CD4-positive, alpha-beta T cell treated with Interleukin-15 for 4 hours (primary cell): ENCODE data around the gene RFWD3.
"Not testable (repeated sequence)": the region's sequence is repeated elsewhere in the genome, so short reads cannot be mapped to it uniquely, and the experiment has no call there.

Experiments
- DNase-seq: peaks from one replicate; pipeline ENCODE4 v3.0.0-alpha.2; 2020; ENCODE audit warnings: low spot score

Gene RFWD3, protein sequence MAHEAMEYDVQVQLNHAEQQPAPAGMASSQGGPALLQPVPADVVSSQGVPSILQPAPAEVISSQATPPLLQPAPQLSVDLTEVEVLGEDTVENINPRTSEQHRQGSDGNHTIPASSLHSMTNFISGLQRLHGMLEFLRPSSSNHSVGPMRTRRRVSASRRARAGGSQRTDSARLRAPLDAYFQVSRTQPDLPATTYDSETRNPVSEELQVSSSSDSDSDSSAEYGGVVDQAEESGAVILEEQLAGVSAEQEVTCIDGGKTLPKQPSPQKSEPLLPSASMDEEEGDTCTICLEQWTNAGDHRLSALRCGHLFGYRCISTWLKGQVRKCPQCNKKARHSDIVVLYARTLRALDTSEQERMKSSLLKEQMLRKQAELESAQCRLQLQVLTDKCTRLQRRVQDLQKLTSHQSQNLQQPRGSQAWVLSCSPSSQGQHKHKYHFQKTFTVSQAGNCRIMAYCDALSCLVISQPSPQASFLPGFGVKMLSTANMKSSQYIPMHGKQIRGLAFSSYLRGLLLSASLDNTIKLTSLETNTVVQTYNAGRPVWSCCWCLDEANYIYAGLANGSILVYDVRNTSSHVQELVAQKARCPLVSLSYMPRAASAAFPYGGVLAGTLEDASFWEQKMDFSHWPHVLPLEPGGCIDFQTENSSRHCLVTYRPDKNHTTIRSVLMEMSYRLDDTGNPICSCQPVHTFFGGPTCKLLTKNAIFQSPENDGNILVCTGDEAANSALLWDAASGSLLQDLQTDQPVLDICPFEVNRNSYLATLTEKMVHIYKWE

DNA sequence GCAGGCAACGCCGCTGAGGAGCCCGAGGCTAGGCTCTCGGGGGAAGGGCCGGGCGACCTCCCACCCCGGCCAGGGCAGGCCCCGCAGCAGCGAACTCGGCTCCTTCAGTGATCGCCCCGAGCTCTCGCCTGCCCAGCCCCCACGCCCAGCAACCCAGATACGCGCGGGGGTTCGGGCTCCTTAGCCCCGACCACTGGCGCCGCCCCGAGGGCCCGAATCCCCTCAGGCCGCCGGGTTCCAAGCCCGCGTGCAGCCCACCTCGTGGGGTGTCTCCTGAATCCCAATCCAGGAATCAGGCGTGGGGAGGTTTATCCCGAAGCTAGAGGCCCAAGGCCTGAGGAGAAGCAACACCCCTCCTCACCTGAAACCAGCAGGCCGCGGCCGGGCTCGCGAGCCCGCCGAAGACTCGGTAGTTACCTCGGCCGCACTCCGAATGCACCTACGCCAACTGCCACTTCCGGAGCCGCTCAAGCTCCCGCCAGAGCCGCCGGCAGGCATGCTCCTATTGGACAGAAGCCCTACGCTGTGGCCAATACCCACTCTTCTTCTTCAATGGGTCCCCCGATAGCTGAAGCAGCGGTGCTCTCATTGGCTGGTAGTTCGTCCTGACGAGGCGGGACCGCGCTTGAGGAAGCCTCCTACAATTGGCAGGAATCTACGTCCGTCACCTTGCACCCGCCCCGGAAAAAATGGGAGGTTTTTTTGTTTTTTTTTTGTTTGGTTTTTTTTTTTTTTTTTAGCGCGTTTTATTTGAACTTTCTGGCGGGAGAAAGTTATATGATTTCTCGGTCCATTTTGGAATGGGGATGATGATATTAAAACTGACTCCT is at the start of gene RFWD3:
Gene RFWD3 (minus strand): TSS at position 453 of the 830 bp plus-strand sequence. CDS start 5,428 bp downstream, outside the sequence.
- peak; percentile 98 for DNase-seq

DNA sequence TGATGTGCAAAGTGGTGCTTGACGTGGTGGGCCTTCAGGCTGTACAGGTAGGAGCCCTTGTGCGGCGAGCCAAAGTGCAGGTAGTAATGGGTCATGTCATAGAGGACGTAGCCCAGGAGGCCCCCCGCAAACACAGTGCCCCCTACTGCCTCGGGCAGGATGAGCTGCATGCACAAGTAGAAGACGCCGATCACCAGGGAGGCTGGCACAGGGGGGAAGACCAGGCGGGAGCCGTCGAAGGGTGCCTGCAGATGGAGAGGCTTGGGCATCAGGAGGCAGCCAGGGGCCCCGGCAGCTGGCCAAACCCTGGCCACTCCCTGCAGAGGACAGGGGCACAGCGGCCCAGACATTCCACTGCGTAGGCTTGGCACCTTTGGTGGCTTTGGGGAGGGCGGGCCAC is 49.7 kb upstream of the RFWD3 start:
- no peak for DNase-seq

DNA sequence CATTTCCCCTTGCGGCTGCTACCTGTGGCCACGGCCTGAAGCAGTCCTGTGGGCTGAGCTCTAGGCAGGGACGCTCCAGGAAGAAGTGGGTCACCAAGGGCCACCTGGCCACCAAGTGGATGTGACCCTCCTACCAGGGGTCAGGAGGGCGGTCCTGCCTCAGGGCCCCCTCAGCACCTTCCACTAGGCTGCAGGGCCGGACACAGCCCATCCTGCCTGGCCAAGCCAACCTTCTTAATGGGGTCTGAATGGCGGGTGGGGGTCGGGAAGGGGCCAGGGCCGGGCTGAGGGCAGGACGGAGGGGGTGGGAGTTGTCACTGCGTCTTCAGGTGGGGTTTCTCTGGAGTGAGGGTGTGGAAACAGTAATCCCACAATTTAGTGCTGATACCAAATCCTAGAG is 47.2 kb upstream of the RFWD3 start:
- DNase-seq = no peak

DNA sequence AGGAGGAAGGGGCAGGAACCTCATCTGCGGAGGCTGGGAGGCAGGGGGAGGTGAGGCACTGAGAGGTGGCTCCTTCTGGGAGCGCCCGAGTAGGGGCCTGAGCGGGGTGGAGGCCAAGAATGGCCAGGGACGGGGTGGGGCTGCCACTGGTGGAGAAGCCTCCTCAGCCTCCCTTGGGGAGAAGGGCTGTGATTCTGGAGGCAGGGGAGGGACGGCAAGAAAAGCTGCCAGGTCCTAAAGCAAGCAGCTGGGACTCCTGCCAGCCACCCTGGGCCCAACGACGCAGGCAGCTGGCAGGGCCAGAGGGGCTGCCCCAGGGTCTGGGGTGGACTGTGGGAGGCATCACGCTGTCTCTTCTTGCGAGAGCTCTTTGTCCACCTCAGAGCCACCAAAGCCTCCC is 46.6 kb upstream of the RFWD3 start:
- no peak for DNase-seq

DNA sequence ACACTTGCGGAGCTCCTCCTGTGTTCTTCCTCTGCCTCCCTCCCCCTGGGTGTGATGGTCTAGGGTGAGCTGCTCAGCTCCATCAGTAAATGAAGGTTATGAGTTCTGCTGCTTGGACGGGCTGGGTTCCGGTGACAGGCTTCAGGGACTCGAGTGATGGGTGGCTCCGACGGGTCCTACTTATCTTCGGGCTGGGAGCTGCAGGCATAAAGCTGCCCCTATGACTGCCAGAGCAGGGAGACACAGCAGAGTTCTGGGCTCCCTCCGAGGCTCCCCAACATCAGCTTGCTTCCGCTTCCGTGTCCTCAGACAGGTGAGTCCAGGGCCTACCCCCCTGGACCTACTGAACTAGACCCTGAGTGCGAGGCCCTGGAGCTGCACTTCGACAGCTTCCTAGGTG is 45.3 kb upstream of the RFWD3 start:
- no peak for DNase-seq

DNA sequence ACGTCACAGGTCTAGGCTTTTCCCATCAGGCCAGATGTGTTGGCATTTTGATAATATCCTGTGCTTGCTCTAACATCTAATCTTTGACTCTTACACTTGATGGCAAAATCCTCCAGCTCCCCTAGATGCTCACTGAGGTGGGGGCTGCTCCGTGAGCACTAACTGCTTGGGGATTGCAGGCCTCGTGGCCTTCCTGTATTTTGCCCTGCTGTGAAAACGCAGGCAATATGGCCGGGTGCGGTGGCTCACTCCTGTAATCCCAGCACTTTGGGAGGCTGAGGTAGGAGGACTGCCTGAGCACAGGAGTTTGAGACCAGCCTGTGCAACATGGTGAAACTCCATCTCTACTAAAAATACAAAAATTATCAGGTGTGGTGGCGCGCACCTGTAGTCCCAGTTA is 43.7 kb upstream of the RFWD3 start:
- no peak for DNase-seq

DNA sequence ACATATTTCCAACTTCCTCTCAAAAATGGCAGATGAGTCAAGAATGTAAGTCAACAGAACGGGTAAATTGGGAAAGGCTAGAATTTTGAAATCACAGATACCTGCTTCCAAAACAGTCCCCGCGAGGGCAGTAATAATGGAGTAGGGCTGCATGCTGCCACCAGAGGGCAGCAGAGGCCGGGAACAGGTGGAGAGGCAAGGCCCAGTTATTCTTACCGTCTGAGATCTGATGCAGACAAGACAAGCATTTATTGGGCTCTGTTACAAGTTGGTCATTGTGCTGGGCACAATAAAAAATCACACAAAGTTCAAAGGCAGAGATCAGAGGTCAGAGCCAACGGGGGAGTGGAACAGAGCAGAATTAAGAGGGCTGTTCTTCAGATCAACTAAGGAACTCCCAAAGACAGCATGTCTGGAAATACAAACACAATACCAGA is 42.8 kb upstream of the RFWD3 start:
- peak; percentile 84 for DNase-seq

DNA sequence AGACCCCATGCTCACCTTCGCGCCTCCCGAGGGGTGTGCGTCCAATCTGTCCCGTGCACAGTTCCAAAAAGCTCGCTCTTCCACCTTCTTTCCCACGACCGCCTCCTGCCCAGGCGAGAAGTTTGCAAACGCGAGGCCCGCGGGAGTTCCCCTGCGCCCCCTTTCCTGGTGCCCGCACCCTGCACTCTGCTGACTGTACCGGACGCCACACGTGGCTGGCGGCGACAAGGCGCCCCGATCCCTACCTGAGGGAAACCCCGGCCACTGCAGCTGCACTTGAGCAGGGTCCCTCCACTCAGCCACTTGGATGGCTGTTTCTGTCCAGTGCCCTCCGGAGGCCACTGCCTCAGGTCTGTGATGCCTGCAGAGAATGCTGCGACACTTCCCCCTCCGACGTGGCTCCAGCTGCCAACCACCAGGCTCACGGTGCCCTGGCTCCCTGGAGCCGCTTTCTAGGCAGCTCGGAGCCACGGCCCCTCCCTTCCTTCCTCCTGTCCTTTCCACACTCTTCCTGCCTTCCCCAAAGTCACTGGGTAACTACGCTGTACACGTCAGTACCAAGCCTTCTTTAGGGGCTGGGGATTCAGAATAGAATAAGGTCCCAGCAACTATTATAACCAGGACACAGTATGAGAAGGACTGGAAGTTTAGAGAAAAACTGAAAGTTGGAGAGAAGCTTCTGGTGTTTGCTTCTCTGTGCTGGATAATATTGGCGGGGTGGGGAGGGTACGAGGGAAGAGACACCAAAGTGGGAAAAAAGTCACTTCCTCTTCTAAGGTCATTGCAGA is 34.0 kb upstream of the RFWD3 start, which contains the start of gene MLKL:
Gene MLKL (minus strand): TSS at position 425 of the 788 bp plus-strand sequence. CDS start 5,105 bp downstream, outside the sequence.
- DNase-seq = peak; percentile 53

DNA sequence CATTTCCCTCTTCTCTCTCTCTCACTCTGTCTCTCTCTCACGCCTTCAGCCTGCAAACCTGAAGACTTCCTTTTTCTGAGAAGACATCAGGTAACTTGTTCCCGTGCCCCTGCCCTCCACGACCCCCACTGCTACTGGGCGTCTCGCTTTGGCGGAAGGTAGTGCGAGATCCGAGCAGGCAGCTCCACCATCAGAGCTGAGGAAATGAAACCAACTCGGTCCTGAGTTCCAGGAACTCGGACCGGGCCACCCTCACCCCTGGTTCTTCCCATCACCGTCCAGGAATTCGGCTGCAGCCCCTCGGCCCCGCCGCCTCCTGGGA is 33.4 kb upstream of the RFWD3 start:
- DNase-seq = peak; percentile 26

DNA sequence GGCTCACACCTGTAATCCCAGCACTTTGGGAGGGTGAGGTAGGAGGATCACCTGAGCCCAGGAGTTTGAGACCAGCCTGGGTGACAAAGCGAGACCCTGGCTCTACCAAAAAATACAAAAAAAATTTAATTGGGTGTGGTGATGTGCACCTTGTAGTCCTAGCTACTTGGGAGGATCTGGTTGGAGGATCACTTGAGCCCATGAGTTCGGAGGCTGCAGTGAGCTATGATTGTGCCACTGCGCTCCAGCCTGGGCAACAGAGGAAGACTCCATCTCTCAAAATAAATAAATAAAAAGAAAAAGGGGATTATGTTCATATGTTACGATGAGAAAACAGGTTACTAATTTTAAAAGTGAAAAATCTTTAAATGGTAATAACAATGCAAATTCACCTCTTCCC is 33.0 kb upstream of the RFWD3 start:
- no peak for DNase-seq

DNA sequence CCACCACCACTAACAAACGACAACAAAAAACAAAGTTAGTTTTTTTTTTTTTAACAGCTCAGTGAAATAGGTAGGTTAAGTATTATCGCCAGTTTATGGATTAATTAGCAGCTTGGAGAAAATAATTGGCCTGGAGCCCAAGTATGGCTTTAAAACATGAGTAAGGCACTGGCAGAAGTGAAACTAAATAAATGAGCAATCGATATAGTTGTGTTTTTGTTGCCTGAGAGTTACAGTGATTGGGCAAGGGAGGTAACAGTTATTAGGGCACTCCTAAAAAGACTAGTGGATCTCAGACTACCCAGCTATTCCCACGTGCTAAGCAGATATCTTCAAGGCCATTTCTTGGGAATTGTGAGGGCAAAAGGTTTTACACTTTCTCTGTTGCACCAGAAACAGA is 31.5 kb upstream of the RFWD3 start:
- peak; percentile 13 for DNase-seq

DNA sequence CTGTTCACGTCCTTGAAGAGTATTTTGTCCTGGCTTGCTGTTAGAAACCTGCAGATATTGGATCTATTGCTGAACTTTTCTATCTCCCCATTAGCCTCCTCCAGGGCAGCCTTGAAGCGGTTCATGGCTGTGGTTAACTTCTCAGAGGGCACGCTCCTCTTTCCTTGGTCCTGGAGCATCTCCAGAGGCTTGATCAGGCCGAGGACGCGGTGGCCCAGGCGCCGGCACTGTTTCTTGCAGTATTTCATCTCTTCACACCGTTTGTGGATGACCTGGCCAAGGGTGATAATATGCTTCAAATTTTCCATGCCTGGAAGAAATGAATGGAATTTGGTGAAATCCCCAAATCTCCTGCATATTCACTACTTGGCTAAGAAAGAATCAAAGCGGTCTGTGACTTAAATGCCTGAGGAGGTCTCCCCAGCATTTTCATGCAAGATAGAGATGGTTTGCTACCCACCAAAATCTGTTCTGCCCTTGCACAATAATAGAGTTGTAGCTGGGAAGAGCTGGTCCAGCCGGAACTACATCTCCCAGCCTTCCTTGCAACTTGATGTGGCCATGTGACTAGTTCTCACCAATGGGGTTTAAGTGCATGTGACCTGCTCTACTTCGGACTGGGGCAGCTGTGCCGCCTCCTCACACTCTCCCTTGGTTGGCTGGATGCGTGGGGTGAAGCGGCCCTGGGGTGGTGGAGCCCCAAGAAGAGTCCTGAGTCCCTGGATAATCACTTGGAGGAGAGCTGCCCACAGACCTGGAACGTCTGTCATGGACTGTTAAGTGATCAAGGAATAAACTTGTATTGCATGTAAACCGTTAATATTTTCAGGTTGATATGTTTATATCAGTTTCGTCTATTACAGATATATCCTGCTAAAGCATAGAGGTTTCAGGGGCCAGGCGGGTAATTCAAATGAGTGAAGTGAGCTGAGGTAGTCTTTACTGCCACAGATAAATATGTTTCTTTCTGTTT is 29.1 kb upstream of the RFWD3 start:
- DNase-seq = peak; percentile 76

DNA sequence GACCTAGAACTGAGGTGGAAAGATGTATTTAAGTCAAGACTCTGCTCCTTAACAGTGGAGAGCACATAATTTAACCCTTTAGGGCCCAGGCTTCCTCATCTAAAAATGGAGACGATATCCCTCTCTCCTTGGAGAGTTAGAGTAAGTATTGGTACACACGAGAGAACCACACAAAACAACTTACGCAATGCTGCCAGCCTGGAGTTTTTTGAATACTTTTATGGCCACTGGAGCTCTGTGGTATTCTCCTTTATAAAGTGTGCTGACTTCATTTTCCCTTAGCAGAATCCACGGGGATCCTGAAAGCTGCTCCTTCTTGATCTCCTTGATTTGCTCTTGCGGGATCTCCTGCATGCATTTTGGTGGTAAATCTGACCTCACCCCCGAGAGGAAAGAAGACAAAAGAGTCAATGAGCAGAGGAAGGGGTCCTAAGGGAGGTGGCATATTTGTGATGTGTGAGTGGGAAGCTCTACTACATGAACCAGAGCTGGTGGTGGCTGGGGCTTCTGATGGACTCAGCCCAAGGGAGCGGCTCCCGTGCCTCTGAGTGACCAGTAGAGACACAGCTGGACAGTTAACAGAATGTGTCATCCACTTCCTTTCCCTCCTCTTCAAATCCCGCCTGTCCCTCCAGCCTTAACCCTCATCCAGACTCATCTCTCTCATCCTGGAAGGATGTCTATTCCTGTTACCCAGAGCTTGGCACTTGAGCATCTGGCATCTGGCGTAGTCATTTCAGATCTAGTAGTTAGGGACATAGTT is 24.6 kb upstream of the RFWD3 start:
- no peak for DNase-seq

DNA sequence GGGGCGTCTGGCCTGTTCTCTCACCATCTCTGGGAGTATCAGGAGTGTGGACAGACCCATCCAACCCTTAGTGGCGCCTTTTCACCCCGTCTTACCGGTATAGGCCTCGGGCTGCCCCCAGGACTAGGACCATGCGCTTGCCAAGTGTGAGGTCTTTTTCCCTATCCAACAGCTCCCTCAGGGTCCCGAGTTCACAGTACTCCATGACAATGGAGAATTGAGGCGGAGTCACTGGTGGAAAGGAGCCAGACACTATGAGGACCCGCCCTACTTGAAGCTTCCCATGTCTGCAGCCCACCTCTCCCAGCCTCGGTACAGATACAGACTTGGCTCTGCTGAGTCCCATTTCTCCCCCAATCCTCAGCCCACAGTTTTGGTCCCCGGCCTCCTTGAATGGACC is 15.9 kb upstream of the RFWD3 start:
- no peak for DNase-seq

DNA sequence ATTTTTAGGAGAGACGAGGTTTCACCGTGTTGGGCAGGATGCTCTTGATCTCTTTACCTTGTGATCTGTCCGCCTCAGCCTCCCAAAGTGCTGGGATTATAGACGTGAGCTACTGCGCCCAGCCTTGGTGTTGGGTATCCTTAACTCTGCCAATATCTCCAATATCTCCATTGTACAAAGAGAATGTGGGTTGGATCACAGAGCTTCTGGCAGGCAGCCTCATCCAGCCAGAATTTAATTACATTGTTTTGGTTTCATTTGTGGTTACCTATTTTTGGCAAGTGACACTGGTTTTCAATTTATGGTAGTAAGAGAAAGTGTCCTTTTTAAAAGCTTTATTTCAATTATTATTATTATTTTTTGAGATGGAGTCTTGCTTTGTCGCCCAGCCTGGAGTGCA is 14.0 kb upstream of the RFWD3 start:
- no peak for DNase-seq

DNA sequence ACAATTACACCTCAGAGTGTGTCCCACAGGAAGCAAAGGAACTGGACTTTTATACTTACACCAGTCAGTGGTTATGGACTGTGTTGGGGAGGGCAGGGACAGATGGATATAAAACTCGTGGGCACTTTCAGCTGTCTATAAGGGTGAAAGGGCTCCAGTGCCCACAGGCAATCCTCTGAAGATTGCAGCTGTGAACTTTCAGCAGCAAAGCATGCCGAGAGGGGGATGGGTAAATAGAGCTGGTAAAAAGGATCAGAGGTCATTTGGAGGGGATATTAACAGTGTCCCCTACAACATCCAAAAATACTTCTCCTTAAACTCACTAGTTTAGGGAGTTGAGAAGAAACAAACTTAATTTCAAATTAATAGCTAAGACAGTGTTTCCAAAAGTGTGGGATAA is 13.3 kb upstream of the RFWD3 start:
- DNase-seq = no peak

DNA sequence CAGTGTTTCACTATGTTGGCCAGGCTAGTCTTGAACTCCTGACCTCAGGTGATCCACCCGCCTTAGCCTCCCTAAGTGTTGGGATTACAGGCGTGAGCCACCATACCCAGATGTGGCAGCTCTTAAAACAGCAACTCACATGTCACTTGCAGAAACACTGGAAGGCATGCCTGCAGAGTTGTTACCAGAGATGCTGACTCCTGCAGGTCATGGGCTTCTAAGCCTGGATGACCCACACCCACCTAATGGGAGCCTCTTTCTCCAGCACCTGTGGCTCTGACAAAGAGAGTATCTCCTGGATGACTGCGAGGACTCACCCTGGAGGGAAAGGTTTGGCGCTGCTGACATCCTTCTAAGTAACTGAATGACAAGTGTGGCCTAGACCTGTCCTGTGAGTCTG is 11.2 kb upstream of the RFWD3 start:
- DNase-seq = no peak

DNA sequence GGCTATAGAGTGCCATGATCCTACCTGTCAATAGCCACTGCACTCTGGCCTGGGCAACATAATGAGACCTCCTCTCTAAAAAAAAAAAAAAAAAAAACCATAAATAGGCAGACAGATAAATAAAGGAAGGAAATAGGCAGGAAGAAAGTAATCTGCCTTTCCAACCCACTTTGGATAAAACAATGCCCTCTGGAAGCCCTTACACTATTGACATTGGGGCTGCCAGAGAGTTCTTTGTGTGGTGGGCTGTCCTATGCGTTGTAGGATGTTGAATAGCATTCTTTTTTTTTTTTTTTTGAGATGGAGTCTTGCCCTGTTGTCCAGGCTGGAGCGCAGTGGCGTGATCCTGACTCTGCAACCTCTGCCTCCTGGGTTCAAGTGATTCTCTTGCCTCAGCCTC is 7.2 kb upstream of the RFWD3 start:
- no peak for DNase-seq

DNA sequence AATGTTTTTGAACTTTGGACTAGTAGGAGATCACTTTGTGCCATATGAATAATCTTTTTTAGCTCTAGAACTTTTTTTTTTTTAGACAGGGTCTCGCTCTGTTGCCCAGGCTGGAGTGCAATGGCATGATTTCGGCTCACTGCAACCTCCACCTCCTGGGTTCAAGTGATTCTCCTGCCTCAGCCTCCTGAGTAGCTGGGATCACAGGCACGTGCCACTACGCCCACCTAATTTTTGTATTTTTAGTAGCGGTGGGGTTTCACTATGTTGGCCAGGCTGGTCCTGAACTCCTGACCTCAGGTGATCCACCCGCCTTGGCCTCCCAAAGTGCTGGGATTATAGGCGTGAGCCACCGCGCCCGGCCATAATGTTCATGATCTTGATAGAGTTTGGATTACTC is 2.2 kb upstream of the RFWD3 start:
- DNase-seq = not testable (repeated sequence)

DNA sequence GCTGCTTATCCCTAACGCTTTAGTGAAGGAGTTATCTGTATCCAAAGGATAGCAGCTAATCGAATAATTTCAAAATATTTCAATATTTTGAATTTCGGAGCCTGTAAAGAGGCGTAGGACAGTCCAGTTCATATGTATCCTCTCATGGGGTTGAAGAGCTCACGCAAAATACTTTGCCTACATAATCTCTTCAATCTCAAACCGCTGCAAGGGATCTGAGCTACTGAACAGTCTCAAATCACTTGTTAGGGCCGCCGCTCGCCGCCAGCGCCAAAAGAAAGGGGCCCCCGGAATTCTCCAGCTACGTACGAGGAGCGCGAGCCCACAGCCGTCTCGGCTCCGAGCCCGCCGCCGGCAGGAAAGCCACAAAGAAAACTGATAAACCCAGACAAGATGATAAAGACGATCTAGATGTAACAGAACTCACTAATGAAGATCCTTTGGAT is 601 bp upstream of the RFWD3 start:
- DNase-seq = peak; percentile 10
